HG02852 (cell line): ENCODE results near the gene FGF14.
"Not testable (repeated sequence)": the region's sequence is repeated elsewhere in the genome, so short reads cannot be mapped to it uniquely, and the experiment has no call there.

Experiments
- ATAC-seq: cut with Tn5 transposase; IDR thresholded peaks from one replicate; pipeline ENCODE4 v1.9.1; 2021; ENCODE audit warnings: mild to moderate bottlenecking, moderate library complexity; ENCODE audit not compliant: unreplicated experiment

FGF14 gene

GRCh38 chr13:102055090-102055779 is 346.6 kb downstream of the FGF14 start:
- no peak for ATAC-seq

GRCh38 chr13:102049853-102050252 is 352.0 kb downstream of the FGF14 start:
- no peak for ATAC-seq

GRCh38 chr13:102045731-102046130 is 356.1 kb downstream of the FGF14 start:
- no peak for ATAC-seq

GRCh38 chr13:102042746-102043145 is 359.1 kb downstream of the FGF14 start:
- ATAC-seq, result no peak

GRCh38 chr13:102041544-102041943 is 360.3 kb downstream of the FGF14 start:
- ATAC-seq, result no peak

GRCh38 chr13:102040812-102041211 is 361.0 kb downstream of the FGF14 start:
- no peak for ATAC-seq

- no peak for ATAC-seq
Observed at GRCh38 chr13:102039264-102039663, 362.6 kb downstream of the FGF14 start.

GRCh38 chr13:102038787-102039186 is 363.1 kb downstream of the FGF14 start:
- no peak for ATAC-seq

GRCh38 chr13:102035969-102036368 is 365.9 kb downstream of the FGF14 start:
- ATAC-seq, result no peak

GRCh38 chr13:102033857-102034331 is 368.0 kb downstream of the FGF14 start:
- ATAC-seq, result no peak

GRCh38 chr13:102033386-102033785 is 368.5 kb downstream of the FGF14 start:
- ATAC-seq, result no peak

- ATAC-seq, result no peak
Observed at GRCh38 chr13:102028868-102029267, 373.0 kb downstream of the FGF14 start.

GRCh38 chr13:102028206-102028605 is 373.6 kb downstream of the FGF14 start:
- no peak for ATAC-seq

- no peak for ATAC-seq
Observed at GRCh38 chr13:102021777-102022176, 380.1 kb downstream of the FGF14 start.

GRCh38 chr13:102020611-102021216 is 381.1 kb downstream of the FGF14 start:
- ATAC-seq, result no peak

GRCh38 chr13:102018716-102019115 is 383.1 kb downstream of the FGF14 start:
- no peak for ATAC-seq

- no peak for ATAC-seq
Observed at GRCh38 chr13:102017248-102017647, 384.6 kb downstream of the FGF14 start.

- no peak for ATAC-seq
Observed at GRCh38 chr13:102012299-102013293, 389.3 kb downstream of the FGF14 start.

- not testable (repeated sequence) for ATAC-seq
Observed at GRCh38 chr13:102011455-102011854, 390.4 kb downstream of the FGF14 start.

- no peak for ATAC-seq
Observed at GRCh38 chr13:102003848-102004570, 397.8 kb downstream of the FGF14 start.

- no peak for ATAC-seq
Observed at GRCh38 chr13:102002287-102002686, 399.6 kb downstream of the FGF14 start.
